ENCODE data around the gene RBPJL.

GRCh38 chr20:45341939-45342854 lies 35.6 kb downstream of the RBPJL start:
- TF ChIP-seq, protein P1, sequence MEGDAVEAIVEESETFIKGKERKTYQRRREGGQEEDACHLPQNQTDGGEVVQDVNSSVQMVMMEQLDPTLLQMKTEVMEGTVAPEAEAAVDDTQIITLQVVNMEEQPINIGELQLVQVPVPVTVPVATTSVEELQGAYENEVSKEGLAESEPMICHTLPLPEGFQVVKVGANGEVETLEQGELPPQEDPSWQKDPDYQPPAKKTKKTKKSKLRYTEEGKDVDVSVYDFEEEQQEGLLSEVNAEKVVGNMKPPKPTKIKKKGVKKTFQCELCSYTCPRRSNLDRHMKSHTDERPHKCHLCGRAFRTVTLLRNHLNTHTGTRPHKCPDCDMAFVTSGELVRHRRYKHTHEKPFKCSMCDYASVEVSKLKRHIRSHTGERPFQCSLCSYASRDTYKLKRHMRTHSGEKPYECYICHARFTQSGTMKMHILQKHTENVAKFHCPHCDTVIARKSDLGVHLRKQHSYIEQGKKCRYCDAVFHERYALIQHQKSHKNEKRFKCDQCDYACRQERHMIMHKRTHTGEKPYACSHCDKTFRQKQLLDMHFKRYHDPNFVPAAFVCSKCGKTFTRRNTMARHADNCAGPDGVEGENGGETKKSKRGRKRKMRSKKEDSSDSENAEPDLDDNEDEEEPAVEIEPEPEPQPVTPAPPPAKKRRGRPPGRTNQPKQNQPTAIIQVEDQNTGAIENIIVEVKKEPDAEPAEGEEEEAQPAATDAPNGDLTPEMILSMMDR (IDR thresholded peaks at IDR 0.05; ENCODE audit: insufficient read depth, low read length, poor library complexity, severe bottlenecking): no peak
- TF ChIP-seq EZH2phosphoT487 (conservative IDR thresholded peaks at IDR 0.05; ENCODE audit: low read length): no peak
